Raji (cell line): ENCODE measurements around the gene SLC26A6.

Experiments used
- POLR2A ChIP-seq: IDR thresholded peaks from 2 replicates; pipeline ENCODE4 v1.6.1; 2011; ENCODE audit warnings: low read depth, low read length, control low read depth; ENCODE audit not compliant: insufficient read depth

The SLC26A6 gene

DNA sequence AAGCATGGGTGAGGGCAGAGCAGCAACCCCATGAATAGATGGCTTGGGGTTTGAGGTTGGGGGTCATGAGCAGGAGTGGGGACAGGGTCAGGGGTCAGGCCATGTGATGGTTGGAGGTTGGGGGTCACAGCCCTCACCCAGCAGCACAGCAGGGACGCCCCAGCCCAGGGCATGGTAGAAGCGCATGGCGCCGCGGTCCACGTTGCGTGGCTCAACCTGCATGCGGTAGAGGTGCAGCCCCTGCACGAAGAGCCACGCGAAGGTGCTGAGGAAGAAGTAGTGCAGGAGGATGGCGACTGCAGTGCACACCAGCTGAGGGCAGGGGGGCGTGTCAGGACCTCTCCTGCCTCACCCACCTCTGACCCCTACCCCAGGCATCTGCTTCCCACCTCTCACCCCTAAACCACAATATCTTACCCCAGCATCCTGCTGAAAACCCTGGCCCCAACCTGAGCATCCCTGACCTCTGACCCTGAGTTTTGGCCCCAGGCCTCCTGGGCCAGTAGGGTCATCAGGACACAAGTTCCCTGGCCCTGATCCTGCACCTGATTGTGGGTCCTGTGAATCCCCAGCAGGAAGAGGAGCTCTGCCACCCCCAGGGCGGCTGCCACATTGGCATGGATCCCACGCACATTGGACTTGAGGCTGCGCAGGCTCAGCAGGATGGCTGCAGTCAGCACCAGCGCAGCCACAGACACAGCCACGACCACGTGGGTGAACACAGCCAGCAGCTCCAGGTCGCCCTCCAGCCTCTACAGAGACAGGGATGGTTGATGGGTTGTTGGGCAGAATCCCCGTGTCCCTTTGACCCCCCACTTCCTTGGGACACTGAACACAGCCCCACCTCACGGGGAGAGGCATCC, 9.9 kb upstream of the SLC26A6 start:
- TF ChIP-seq POLR2A = no peak

DNA sequence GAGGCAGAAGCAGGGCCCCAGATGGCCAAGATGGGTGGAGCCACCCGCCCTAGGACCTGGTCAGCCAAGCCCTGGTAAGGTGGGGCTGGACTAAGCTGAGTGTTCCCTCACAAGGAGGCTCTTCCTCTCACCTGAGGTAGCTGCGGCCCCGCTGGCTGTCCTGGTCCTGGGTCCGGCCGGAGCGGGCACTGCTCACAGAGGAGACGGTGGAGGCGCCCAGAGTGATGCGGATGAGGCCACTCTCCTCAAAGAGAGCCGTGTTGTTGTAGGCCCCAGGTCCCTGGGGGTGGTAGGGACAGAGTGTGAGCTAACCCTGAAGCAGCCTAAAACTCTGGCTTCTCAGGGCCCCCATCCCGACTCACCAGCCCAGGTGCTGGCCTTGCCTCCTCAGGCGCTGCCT, 7.3 kb upstream of the SLC26A6 start:
- no peak for TF ChIP-seq POLR2A

DNA sequence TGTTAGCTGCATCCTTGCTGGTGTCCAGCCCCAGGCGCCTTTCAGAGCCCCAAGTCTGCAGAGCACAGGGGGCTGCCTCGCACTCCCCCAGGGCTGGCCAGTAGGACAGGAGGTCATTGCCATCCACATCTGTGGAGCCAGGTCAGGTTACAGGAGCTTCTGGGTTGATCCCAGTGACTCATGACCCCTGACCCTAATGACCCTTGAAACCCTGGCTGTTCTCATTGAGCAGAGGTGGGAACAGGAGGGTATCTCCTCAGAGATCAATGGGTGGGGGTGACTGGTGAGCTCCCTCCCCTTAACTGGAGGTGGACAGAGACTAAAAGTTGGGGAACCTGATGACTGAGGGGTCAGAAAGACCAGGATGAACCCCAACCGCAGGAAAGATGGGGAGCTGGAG, 6.1 kb upstream of the SLC26A6 start:
- no peak for TF ChIP-seq POLR2A

DNA sequence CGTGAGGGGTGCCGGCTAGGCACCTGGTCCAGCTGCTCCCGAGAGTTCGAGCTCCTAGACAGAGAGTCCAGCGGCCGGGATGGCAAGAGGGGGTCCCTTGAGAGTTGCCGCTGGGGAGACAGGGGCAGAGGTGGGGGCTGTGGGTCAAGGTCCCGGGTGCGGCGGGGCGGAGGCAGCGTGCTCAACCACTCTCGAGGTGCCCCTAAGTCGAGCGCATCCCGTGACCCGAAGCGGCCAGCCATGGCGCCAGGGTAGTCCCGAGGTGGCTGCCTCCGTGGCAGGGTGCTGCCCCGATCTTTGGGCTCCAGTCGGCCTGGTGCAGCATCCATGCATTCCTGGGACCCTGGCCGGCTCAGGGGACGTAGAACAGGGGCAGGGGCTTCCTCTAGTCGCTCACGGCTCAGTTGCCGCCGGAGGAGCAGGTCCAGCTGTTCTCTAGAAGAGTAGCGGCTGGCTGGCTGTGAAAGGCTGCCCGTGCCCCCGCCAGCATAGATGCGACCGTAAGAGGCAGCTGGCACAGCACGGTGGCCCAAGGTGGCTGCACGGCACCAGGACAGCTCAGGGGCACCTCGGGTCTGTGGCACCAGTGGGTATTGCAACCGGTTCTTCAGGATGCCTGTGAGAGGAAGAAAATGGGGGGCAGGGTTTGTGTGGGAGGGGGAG, 4.8 kb upstream of the SLC26A6 start:
- no peak for TF ChIP-seq POLR2A

DNA sequence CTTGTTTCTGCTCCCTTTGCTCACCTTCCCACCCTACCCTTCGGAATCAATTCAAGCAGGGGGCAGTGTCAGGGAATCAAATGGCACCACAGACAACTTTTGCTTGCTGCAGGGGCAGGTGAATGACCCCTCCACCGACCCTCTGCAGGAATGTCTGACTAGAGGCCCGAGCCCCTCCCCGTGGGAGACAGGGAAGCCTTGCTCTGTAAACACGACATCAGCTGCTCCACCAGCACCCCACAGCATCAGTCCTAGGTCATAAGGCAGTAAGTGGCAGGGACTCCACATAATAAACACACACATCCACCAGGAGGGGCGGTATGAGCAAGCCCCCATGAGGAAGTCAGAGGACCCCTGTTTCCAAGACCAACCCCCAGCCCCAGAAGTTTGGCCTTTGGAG, 2.0 kb upstream of the SLC26A6 start:
- no peak for TF ChIP-seq POLR2A

DNA sequence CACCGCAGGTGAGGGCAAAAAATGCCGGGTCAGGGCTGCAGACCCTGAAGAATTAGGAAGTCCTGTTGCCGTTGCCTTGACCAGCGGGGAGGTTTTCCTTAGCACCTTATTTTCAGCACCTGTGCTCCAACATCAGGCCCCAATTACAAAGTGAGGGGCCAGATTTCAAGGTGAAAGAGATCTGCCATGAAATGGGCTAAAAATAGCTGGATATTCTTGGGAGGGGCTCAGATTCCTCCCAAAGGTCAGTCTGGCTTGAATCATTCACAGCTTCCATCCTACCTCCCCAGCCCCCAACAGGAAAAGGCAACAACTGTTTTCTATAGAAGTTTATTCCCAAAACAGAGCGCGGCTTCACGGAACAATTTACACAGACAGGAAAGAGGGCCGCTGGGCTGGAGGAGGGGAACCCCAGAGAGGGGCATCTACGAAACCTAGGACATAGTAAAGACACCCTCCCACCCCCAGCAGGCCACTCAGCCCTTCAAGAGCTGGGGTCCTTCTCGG, 941 bp upstream of the SLC26A6 start:
- TF ChIP-seq POLR2A = no peak

DNA sequence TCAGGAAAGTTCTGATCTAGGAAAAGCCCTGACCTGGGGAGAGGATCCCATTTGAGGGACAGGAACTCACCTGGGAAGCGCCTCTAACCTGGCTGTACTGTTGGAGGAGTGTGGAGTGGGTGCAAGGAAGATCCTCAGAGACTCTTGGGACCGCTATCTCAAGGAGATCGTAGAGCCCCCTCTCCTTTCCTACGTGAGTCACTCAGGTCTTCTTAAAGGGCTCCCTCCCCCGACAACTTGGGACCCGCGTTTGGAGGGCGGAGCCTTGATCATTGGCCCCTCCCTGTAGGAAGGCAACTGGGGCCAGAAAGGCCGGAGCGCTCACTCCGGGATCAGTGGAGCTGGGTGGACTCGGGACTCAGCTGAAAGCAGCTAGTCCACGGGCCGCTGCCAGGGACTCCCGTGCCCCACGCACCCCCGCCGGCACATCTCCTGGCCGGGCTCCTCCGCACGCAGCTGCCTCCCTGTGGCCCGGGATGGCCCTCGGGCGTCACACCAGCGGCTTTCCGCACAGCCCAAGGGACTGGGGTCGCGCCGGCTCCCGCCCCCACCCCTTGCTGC, 520 bp downstream of the SLC26A6 start:
- TF ChIP-seq POLR2A = no peak; the same call in none of the 2 replicates

DNA sequence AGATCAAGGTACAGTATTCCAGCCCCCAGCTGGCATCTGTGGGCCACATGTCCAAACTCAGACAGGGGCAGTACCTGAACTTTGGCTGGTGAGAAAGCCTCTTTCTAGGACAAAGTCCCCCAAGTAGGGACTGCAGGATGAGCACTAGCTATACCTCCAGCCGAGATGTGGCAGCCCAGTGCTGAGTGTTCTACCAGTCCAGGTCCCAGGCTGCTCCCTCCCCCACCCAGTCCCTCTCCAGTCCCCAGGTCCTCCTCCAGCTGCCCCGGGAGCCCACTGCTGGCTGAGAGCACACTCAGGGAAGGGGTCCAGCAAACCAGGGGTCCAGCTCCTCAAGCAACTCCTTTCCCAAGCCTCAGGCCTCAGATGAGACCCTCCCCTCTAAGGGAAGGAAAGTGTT, 1.5 kb downstream of the SLC26A6 start:
- TF ChIP-seq POLR2A = no peak

DNA sequence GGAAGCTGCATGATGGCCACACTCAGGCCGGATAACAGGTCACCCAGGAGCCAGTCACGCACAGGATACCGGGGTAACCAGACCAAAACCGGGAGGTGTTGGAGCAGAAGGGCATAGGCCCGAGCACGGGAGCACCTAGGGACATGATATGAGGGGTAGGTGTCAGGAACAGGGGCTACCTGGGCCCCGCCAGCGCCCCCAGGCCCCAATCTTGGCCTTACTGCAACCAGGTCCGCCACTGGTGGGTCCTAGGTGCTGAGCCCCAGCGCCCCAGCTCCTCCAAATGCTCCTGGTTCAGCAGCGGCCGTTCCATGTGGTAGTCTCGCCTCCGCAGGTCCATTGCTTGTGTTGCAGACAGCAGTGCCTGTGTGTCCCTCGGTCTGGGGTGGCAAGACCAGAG, 2.0 kb downstream of the SLC26A6 start:
- no peak for TF ChIP-seq POLR2A

DNA sequence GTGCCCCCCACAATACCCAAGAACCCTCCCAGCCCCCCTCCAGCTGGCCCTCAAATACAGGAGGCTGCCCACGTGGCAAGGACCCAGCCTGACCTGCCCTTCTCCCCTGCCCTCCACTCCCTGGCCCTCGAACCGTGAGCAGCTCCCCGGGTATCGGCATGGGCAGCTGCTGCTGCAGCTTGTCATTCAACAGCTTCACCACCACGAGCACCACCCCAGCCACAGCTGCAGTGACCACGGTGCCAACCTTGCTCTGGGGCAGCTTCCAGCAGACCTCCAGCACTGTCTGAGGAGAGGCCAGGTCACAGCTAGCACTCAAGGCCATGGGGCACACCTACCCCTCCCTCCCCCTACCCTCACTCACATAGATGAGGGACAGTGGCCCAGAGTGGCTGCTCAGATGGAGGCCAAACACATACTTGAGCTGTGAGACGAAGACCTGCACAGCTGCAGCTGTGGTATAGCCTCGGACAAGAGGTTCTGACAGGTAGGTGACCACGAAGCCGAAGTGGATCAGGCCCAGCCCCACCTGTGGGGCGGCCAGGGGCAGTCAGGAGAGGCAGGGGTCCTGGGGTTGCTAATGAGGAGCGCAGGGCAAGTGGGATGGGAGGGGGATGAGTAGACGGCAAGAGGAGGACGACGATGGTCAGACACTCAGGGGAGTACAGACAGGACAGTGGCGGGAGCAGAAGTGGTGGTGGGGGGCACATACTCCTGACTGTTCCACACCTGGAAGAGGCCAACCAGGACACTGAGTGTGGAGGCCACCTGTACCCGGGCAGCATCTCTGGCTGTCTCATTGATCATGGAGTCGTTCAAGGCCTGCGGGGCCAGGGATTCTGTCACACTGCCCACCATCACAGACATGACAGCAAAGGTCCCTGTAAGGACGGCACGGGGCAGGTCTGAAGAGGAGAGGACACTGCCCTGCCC, 3.5 kb downstream of the SLC26A6 start:
- no peak for TF ChIP-seq POLR2A

DNA sequence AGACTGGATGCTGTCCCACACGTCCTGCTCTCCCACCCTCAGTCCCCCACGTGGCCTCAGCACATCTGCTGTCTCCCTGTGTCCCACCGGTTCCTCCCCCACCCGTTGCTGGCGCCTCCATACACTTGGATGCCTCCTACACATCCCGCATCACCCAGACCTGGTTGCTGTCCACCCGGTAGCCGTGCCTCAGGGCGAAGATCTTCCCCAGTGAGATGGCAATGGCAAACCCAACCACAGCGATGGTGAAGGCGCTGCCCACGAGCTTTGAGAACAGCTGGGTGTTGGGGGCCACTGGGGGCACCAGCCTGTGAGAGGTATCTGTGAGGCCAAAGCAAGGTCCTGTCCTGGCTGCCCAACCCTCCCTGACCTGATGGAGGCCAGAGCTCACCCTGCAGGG, 4.4 kb downstream of the SLC26A6 start:
- no peak for TF ChIP-seq POLR2A

DNA sequence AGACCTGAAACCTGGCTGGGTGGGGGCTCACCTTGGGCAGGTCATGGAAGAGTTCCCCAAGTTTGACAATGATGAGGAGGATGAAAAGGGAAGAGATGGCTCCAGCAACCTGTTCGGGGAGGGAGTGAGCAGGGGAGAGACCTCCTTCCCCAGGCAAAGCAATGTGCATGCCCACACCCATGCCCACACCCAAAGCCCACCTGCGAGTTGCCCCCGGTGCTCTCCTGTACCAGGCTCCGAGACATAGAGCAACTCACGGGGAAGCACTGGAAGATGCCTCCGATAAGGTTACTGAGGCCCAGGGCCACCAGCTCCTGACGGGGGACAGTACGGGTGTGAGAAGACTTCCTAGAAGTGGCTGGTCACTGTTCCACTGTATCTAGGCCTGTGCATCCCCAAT, 4.9 kb downstream of the SLC26A6 start:
- no peak for TF ChIP-seq POLR2A

DNA sequence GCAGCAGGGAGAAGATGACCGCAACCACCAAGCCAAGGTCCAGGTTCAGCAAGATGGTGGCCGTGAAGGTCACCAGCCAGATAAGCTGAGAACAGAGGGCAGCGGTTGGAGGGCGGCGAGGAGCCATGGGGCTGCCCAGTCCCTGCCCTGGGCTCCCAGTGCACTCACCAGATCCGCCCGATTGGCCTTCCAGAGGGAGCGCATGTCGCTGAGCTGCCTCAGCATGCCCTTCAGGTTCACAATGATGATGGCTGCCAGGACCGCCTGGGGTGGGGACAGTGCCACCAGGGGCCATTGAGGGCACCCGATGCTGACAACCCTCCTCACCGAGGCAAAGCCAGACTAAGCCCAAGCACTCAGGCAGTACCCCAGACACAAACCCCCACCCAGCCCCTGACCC, 5.4 kb downstream of the SLC26A6 start:
- no peak for TF ChIP-seq POLR2A

DNA sequence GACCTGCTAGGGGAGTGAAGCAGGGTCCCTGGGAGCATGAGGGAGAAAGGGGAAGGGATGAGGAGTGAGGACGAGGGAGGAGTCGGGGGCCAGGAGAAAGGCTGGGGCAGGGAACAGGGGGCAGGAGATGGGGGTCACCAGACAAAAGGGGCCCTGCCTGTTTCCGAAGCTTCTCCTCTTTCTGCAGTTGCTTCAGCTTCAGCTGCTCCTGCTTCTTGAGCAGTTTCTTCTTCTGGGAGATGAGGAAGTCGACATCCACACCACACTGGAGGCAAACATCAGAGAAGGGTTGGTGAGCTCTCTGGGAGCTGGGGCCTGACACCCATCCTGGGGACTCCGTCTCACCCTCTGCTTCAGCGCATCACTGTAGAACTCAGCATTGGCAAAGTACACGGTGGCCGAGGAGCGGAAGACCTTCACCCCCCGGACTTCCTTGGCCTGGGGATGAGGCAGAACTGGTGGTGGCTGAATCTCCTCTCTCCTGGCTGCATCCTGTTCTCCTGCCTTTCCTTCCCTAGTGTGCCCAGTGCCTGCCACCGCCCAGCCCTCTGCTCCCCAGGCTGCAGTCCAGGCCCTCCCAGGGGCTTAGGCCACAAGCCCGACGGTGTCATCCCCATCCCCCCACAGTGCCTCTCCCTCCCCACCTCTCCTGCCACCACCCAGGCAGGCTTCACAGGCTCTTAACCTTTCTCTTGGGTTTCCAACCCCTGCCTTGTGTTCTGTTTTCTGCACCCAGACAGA, 6.8 kb downstream of the SLC26A6 start:
- no peak for TF ChIP-seq POLR2A
